OCI-LY7 (cell line): ENCODE data around the gene TEX22.

Experiments
- CTCF ChIP-seq: fragments of 200-600 bp; sonication (generic); conservative IDR thresholded peaks from 2 replicates; pipeline ENCODE4 v1.5.1; 2014; ENCODE audit warnings: mild to moderate bottlenecking, antibody characterized with exemption, low read length, moderate library complexity, mixed read lengths
- EZH2phosphoT487 ChIP-seq: fragments of 200-600 bp; sonication (generic); IDR thresholded peaks from 2 replicates; pipeline ENCODE4 v1.6.1; 2018; ENCODE audit warnings: low read depth, borderline replicate concordance, mild to moderate bottlenecking, mixed run types, antibody characterized with exemption, low read length, moderate library complexity, mixed read lengths

GRCh38 chr14:105439710-105440553 is 41.6 kb downstream of the TEX22 start:
- TF ChIP-seq CTCF (no peak), EZH2phosphoT487 (no peak)
